IMR-90 (cell line): Measurements from ENCODE around the gene INTS12. TPM values are rescaled to one million over a fixed set of nuclear protein-coding genes. Genes with fewer than 3 reads are reported as not detected.

ENCODE experiments used
- ATAC-seq: fragments of 200-7000 bp; cut with Tn5 transposase; 2 replicates; pipeline ENCODE4 v1.9.1; 2020; ENCODE audit warnings: low read depth, mild to moderate bottlenecking, moderate library complexity
- BruUV-seq: library from RNA; stranded (reverse); fragments of 400-500 nt; replicated peaks from 2 replicates; lab custom pipeline; 2021; lab: Mats Ljungman, UMichigan
- CTCF ChIA-PET: fragments of 300-600 bp; formaldehyde crosslinking; extraction: SDS; loops from one replicate; lab custom pipeline; 2021; ENCODE audit warnings: antibody characterized with exemption; lab: Yijun Ruan, JAX
- POLR2A ChIA-PET: fragments of 300-600 bp; sonication (Branson Sonifier 250); formaldehyde crosslinking; loops from one replicate; lab custom pipeline; 2022; ENCODE audit warnings: antibody characterized with exemption; ENCODE audit not compliant: unreplicated experiment; lab: Charles Lee
- DNase-seq: peaks from one replicate; pipeline ENCODE4 v3.0.0; 2013
- H2AFZ ChIP-seq: replicated peaks from 2 replicates; pipeline ENCODE3; 2013; ENCODE audit warnings: low read length, mild to moderate bottlenecking; ENCODE audit not compliant: poor library complexity
- H2AK5ac ChIP-seq: 2 replicates; pipeline ENCODE4 v1.6.1; 2013; ENCODE audit warnings: low read depth, low read length, inconsistent platforms
- H2AK9ac ChIP-seq: replicated peaks from 2 replicates; pipeline ENCODE3; 2013; ENCODE audit warnings: mild to moderate bottlenecking, low read depth, low read length, moderate library complexity; ENCODE audit not compliant: poor library complexity
- H2BK120ac ChIP-seq: 2 replicates; pipeline ENCODE4 v1.6.1; 2013; ENCODE audit warnings: low read depth, low read length, inconsistent platforms
- H2BK15ac ChIP-seq: 3 replicates; pipeline ENCODE4 v1.6.1; 2013; ENCODE audit warnings: low read depth, low read length, inconsistent platforms
- H2BK20ac ChIP-seq: 2 replicates; pipeline ENCODE4 v1.6.1; 2013; ENCODE audit warnings: low read depth, mild to moderate bottlenecking, inconsistent platforms, low read length, moderate library complexity
- H2BK5ac ChIP-seq: 2 replicates; pipeline ENCODE4 v1.6.1; 2013; ENCODE audit warnings: mild to moderate bottlenecking, low read depth, low read length, inconsistent platforms; ENCODE audit not compliant: poor library complexity, severe bottlenecking
- H3K14ac ChIP-seq: replicated peaks from 2 replicates; pipeline ENCODE4 v1.6.1; 2013; ENCODE audit warnings: low read depth, low read length, inconsistent platforms
- H3K18ac ChIP-seq: 2 replicates; pipeline ENCODE4 v1.6.1; 2013; ENCODE audit warnings: low read depth, low read length, control low read depth
- H3K23ac ChIP-seq: 2 replicates; pipeline ENCODE4 v1.6.1; 2013; ENCODE audit warnings: low read depth, low read length, inconsistent platforms
- H3K27ac ChIP-seq: 2 replicates; pipeline ENCODE4 v1.5.1; 2013; ENCODE audit warnings: mild to moderate bottlenecking, control low read depth, low read length; ENCODE audit not compliant: insufficient read depth
- H3K27me3 ChIP-seq: 2 replicates; pipeline ENCODE4 v1.6.1; 2013; ENCODE audit warnings: low read length; ENCODE audit not compliant: control insufficient read depth, insufficient read depth
- H3K36me3 ChIP-seq: 2 replicates; pipeline ENCODE4 v1.6.1; 2013; ENCODE audit warnings: low read length, mixed read lengths; ENCODE audit not compliant: control insufficient read depth, insufficient read depth
- H3K4ac ChIP-seq: 2 replicates; pipeline ENCODE4 v1.6.1; 2013; ENCODE audit warnings: low read depth, low read length, inconsistent platforms
- H3K4me1 ChIP-seq: 2 replicates; pipeline ENCODE4 v1.6.1; 2013; ENCODE audit warnings: low read length, mixed read lengths; ENCODE audit not compliant: control insufficient read depth, insufficient read depth
- H3K4me2 ChIP-seq: 2 replicates; pipeline ENCODE4 v1.6.1; 2013; ENCODE audit warnings: low read depth, mild to moderate bottlenecking, control low read depth, low read length, moderate library complexity
- H3K4me3 ChIP-seq: 2 replicates; pipeline ENCODE4 v1.5.1; 2013; ENCODE audit warnings: low read depth, mild to moderate bottlenecking, control low read depth, low read length, moderate library complexity; ENCODE audit not compliant: insufficient read depth
- H3K56ac ChIP-seq: 2 replicates; pipeline ENCODE4 v1.6.1; 2013; ENCODE audit warnings: low read length, inconsistent platforms; ENCODE audit not compliant: insufficient read depth; ENCODE audit errors: extremely low read depth
- H3K79me1 ChIP-seq, 2 experiments: 2 replicates each; pipeline ENCODE4 v1.6.1; 2013; ENCODE audit warnings: low read length in 2 of 2, inconsistent platforms in 1 of 2, low read depth in 1 of 2
- H3K9ac ChIP-seq: 2 replicates; pipeline ENCODE4 v1.6.1; 2013; ENCODE audit warnings: low read depth, low read length, control low read depth
- H3K9me1 ChIP-seq: 2 replicates; pipeline ENCODE4 v1.6.1; 2013; ENCODE audit warnings: low read length, inconsistent platforms; ENCODE audit not compliant: insufficient read depth
- H3K9me3 ChIP-seq: 2 replicates; pipeline ENCODE4 v1.6.1; 2013; ENCODE audit warnings: low read length; ENCODE audit not compliant: control insufficient read depth, insufficient read depth
- H4K20me1 ChIP-seq: 2 replicates; pipeline ENCODE4 v1.6.1; 2013; ENCODE audit warnings: low read length, inconsistent platforms; ENCODE audit not compliant: insufficient read depth
- H4K5ac ChIP-seq: 2 replicates; pipeline ENCODE4 v1.6.1; 2013; ENCODE audit warnings: mild to moderate bottlenecking, low read depth, low read length, control low read depth
- H4K8ac ChIP-seq, 2 experiments: 2 replicates each; pipeline ENCODE4 v1.6.1; 2013; ENCODE audit warnings: low read depth in 2 of 2, low read length in 2 of 2, control low read depth in 1 of 2, inconsistent platforms in 1 of 2
- H4K91ac ChIP-seq: 2 replicates; pipeline ENCODE4 v1.6.1; 2013; ENCODE audit warnings: low read depth, low read length, inconsistent platforms; ENCODE audit not compliant: insufficient read depth
- BHLHE40 ChIP-seq: fragments of 150-350 bp; IDR thresholded peaks from 2 replicates; pipeline ENCODE4 v1.6.1; 2016; ENCODE audit warnings: mild to moderate bottlenecking, low read depth, low read length
- CEBPB ChIP-seq: IDR thresholded peaks from 2 replicates; pipeline ENCODE4 v1.6.1; 2012; ENCODE audit warnings: low read depth, low read length, improper control_type of control experiment
- CHD1 ChIP-seq: IDR thresholded peaks from 2 replicates; pipeline ENCODE4 v1.6.1; 2012; ENCODE audit warnings: low read depth, low read length, improper control_type of control experiment
- CTCF ChIP-seq: conservative IDR thresholded peaks from 2 replicates; pipeline ENCODE4 v1.5.1; 2012; ENCODE audit warnings: mild to moderate bottlenecking, low read depth, low read length, improper control_type of control experiment
- ELK1 ChIP-seq: fragments of 150-350 bp; IDR thresholded peaks from 2 replicates; pipeline ENCODE4 v1.6.1; 2016; ENCODE audit warnings: low read depth, mild to moderate bottlenecking, low read length, moderate library complexity, borderline replicate concordance
- FOS ChIP-seq: fragments of 150-350 bp; IDR thresholded peaks from 2 replicates; pipeline ENCODE4 v1.6.1; 2016; ENCODE audit warnings: low read depth, low read length
- MAFK ChIP-seq: IDR thresholded peaks from 2 replicates; pipeline ENCODE4 v1.6.1; 2012; ENCODE audit warnings: low read depth, low read length, improper control_type of control experiment
- MAZ ChIP-seq: IDR thresholded peaks from 2 replicates; pipeline ENCODE4 v1.6.1; 2012; ENCODE audit warnings: low read depth, mild to moderate bottlenecking, low read length, improper control_type of control experiment, moderate library complexity, borderline replicate concordance
- MXI1 ChIP-seq: IDR thresholded peaks from 2 replicates; pipeline ENCODE4 v1.6.1; 2012; ENCODE audit warnings: low read depth, mild to moderate bottlenecking, low read length, moderate library complexity, borderline replicate concordance
- NFE2L2 ChIP-seq: fragments of 150-350 bp; IDR thresholded peaks from 2 replicates; pipeline ENCODE4 v1.6.1; 2016; ENCODE audit warnings: low read depth, mild to moderate bottlenecking, low read length
- POLR2A ChIP-seq: IDR thresholded peaks from 2 replicates; pipeline ENCODE4 v1.6.1; 2012; ENCODE audit warnings: mild to moderate bottlenecking, low read depth, low read length
- RAD21 ChIP-seq: IDR thresholded peaks from 2 replicates; pipeline ENCODE4 v1.6.1; 2012; ENCODE audit warnings: low read length, improper control_type of control experiment
- RCOR1 ChIP-seq: IDR thresholded peaks from 2 replicates; pipeline ENCODE4 v1.6.1; 2012; ENCODE audit warnings: mild to moderate bottlenecking, low read length, improper control_type of control experiment; ENCODE audit not compliant: insufficient replicate concordance
- RFX5 ChIP-seq: IDR thresholded peaks from 2 replicates; pipeline ENCODE4 v1.8.0; 2012; ENCODE audit warnings: low read depth, mild to moderate bottlenecking, low read length, moderate library complexity
- SMC3 ChIP-seq: fragments of 150-350 bp; IDR thresholded peaks from 2 replicates; pipeline ENCODE4 v1.6.1; 2016; ENCODE audit warnings: low read depth, mild to moderate bottlenecking, antibody characterized with exemption, low read length, moderate library complexity
- USF2 ChIP-seq: fragments of 150-350 bp; IDR thresholded peaks from 2 replicates; pipeline ENCODE4 v1.6.1; 2017; ENCODE audit warnings: mild to moderate bottlenecking, antibody characterized with exemption, low read length, low read depth
- WGBS, 2 experiments: methylation state at CpG; one replicate each; pipeline versions ENCODE4 v1.1.5 to v1.1.7; 2013; ENCODE audit warnings: missing lambda C conversion rate in 2 of 2; ENCODE audit not compliant: insufficient read length in 1 of 2; ENCODE audit errors: extremely low coverage in 2 of 2; 5-methylcytosine and 5-hydroxymethylcytosine counted together
- dilution Hi-C: fragments of 300-500 bp; cut with HindIII; formaldehyde crosslinking; loops from one replicate; pipeline ENCODE4 v1.14.3; 2018; ENCODE audit warnings: low sequenced_read_pairs; ENCODE audit not compliant: unreplicated experiment
- in situ Hi-C: fragments of 300-500 bp; cut with MboI; formaldehyde crosslinking; loops from 3 replicates; pipeline ENCODE4 v1.14.3; 2019; ENCODE audit warnings: low sequenced_read_pairs, inconsistent platforms, mixed read lengths
- intact Hi-C: fragments of 100-400 bp; cut with micrococcal nuclease; formaldehyde crosslinking; loops from 2 replicates; pipeline ENCODE4 v1.10.0; 2022
- polyA plus RNA-seq, 3 experiments: library from polyadenylated mRNA; depleted of rRNA; stranded (reverse); fragments of >200 nt; gene quantifications; 2 replicates each; pipeline ENCODE4 v1.2.3, GENCODE V29; 2012; ENCODE audit warnings: low replicate concordance in 1 of 3
- total RNA-seq: library from RNA; depleted of rRNA; stranded (reverse); fragments of >200 nt; gene quantifications from 2 replicates; pipeline ENCODE4 v1.2.3, GENCODE V29; 2012

INTS12 gene
- total and polyA plus RNA-seq, 2 of the 4 experiments (the other 2 are of a cell fraction), result 27.5 to 36.0 TPM

- TF ChIP-seq CHD1, result no peak
- TF ChIP-seq ELK1, result no peak
- no peak for TF ChIP-seq BHLHE40
- no peak for TF ChIP-seq RCOR1
- TF ChIP-seq RFX5, result no peak
- no peak for TF ChIP-seq NFE2L2
- no peak for TF ChIP-seq SMC3
- TF ChIP-seq USF2, result no peak
- no peak for TF ChIP-seq FOS
- no peak for TF ChIP-seq CEBPB
- no peak for TF ChIP-seq POLR2A
- no peak for TF ChIP-seq MAFK
- TF ChIP-seq RAD21, result no peak
- no peak for TF ChIP-seq MAZ
- TF ChIP-seq CTCF, result no peak
- no peak for TF ChIP-seq MXI1
- POLR2A ChIA-PET, result no interaction called here
- no TSS peak for BruUV-seq
- H2AFZ ChIP-seq, result no peak overlapping the region
- no peaks in the 10 kb centered on the region for H3K79me1 ChIP-seq
- ATAC-seq (no peak), DNase-seq (no peak)
- H3K4me3 ChIP-seq, result no peak overlapping the region
- H3K4me1 ChIP-seq, result no peaks in the 10 kb centered on the region
- H4K5ac ChIP-seq, result no peak overlapping the region
- H2BK20ac ChIP-seq, result no peak overlapping the region
- H3K4ac ChIP-seq, result no peak overlapping the region
- no peak overlapping the region for H3K14ac ChIP-seq
- no peak overlapping the region for H2AK9ac ChIP-seq
- H2AK5ac ChIP-seq, result no peak overlapping the region
- H2BK5ac ChIP-seq, result no peak overlapping the region
- no peaks in the 10 kb centered on the region for H3K9me1 ChIP-seq
- no peak overlapping the region for H2BK120ac ChIP-seq
- no peak overlapping the region for H3K18ac ChIP-seq
- H3K9ac ChIP-seq, result no peak overlapping the region
- no peaks in the 10 kb centered on the region for H3K36me3 ChIP-seq
- WGBS, 2 experiments, result no CpG with 5 or more reads among the region's 1 CpG
- dilution Hi-C loops, result no loop called here
- in situ Hi-C loops, result no loop called here
- no peak overlapping the region for H3K23ac ChIP-seq
- H4K20me1 ChIP-seq, result no peaks in the 10 kb centered on the region
- H3K4me2 ChIP-seq, result no peak overlapping the region
- no peak overlapping the region for H3K27ac ChIP-seq
- H4K91ac ChIP-seq, result no peak overlapping the region
- H3K27me3 ChIP-seq, result peaks cover 2% of the 10 kb centered on the region; the same call in 1 of the 2 replicates
- H3K9me3 ChIP-seq, result no peaks in the 10 kb centered on the region
- H4K8ac ChIP-seq, result no peak overlapping the region
- intact Hi-C loops, result no loop called here
- CTCF ChIA-PET, result no interaction called here
- H3K56ac ChIP-seq, result no peak overlapping the region
- no peak overlapping the region for H2BK15ac ChIP-seq
Observed at GRCh38 chr4:105650190-105650589, 58.3 kb downstream of the INTS12 start.
